HEK293 (cell line): ENCODE results near the gene LDLRAD4.

ENCODE experiments used
- CTCF ChIA-PET: fragments of 350-600 bp; formaldehyde crosslinking; extraction: SDS; loops from one replicate; lab custom pipeline; 2021; ENCODE audit warnings: antibody characterized with exemption; lab: Yijun Ruan, JAX
- POLR2A ChIA-PET: fragments of 300-600 bp; formaldehyde crosslinking; extraction: SDS; loops from one replicate; lab custom pipeline; 2020; ENCODE audit warnings: antibody characterized with exemption, inconsistent platforms; lab: Yijun Ruan, JAX
- H3K27ac ChIP-seq: fragments of 200-500 bp; sonication (Bioruptor generic); 2 replicates; pipeline ENCODE4 v1.5.1; 2014; ENCODE audit warnings: low read depth, low read length, control low read depth, inconsistent platforms; ENCODE audit errors: extremely low read depth
- H3K36me3 ChIP-seq, 2 experiments: fragments of 200-500 bp in 1 of 2; sonication (Bioruptor generic) in 1 of 2; 1 replicate in 1 of 2; 2 replicates in 1 of 2; pipeline ENCODE4 v1.5.1; 2014 to 2017; ENCODE audit warnings: inconsistent platforms in 2 of 2, low read length in 2 of 2; ENCODE audit not compliant: control insufficient read depth in 2 of 2, insufficient read depth in 1 of 2
- H3K4me1 ChIP-seq: fragments of 200-500 bp; sonication (Bioruptor generic); 2 replicates; pipeline ENCODE4 v1.5.1; 2014; ENCODE audit warnings: mild to moderate bottlenecking, low read length, inconsistent platforms; ENCODE audit not compliant: control insufficient read depth, insufficient read depth
- H3K4me3 ChIP-seq: 2 replicates; pipeline ENCODE4 v1.5.1; 2011; ENCODE audit warnings: low read depth, mild to moderate bottlenecking, control low read depth, low read length, moderate library complexity
- H3K9me3 ChIP-seq: fragments of 200-500 bp; sonication (Bioruptor generic); 2 replicates; pipeline ENCODE4 v1.5.1; 2014; ENCODE audit warnings: low read depth, low read length, inconsistent platforms; ENCODE audit not compliant: control insufficient read depth, insufficient read depth
- AEBP2 ChIP-seq: fragments of 450-650 bp; formaldehyde crosslinking; IDR thresholded peaks from 2 replicates; pipeline ENCODE4 v1.5.1; 2016; ENCODE audit warnings: missing biosample characterization, missing genetic modification characterization, borderline replicate concordance
- FEZF1 ChIP-seq: fragments of 450-650 bp; formaldehyde crosslinking; IDR thresholded peaks from 2 replicates; pipeline ENCODE4 v1.5.1; 2016; ENCODE audit warnings: missing biosample characterization, missing genetic modification characterization
- GLI4 ChIP-seq: fragments of 450-650 bp; formaldehyde crosslinking; IDR thresholded peaks from 2 replicates; pipeline ENCODE4 v1.5.1; 2016; ENCODE audit warnings: missing biosample characterization, missing genetic modification characterization
- HOXD13 ChIP-seq: sonication (generic); formaldehyde crosslinking; IDR thresholded peaks from 2 replicates; pipeline ENCODE4 v1.8.0; 2022; ENCODE audit warnings: missing genetic modification reagents, borderline replicate concordance
- KLF1 ChIP-seq: fragments of 450-650 bp; formaldehyde crosslinking; IDR thresholded peaks from 2 replicates; pipeline ENCODE4 v1.5.1; 2016; ENCODE audit warnings: missing biosample characterization, missing genetic modification characterization
- KLF10 ChIP-seq: fragments of 450-650 bp; IDR thresholded peaks from 2 replicates; pipeline ENCODE4 v1.5.1; 2018; ENCODE audit warnings: missing biosample characterization, mild to moderate bottlenecking, missing genetic modification characterization
- MEIS1 ChIP-seq: sonication (generic); formaldehyde crosslinking; IDR thresholded peaks from 2 replicates; pipeline ENCODE4 v1.8.1; 2022; ENCODE audit warnings: missing genetic modification reagents, mild to moderate bottlenecking, borderline replicate concordance
- PRDM4 ChIP-seq: fragments of 450-650 bp; formaldehyde crosslinking; IDR thresholded peaks from 2 replicates; pipeline ENCODE4 v1.5.1; 2017; ENCODE audit warnings: missing biosample characterization, missing genetic modification characterization
- SCRT1 ChIP-seq: fragments of 450-650 bp; formaldehyde crosslinking; IDR thresholded peaks from 2 replicates; pipeline ENCODE4 v1.5.1; 2016; ENCODE audit warnings: missing biosample characterization, missing genetic modification characterization, borderline replicate concordance
- TCF7L2 ChIP-seq: IDR thresholded peaks from 2 replicates; pipeline ENCODE4 v1.6.1; 2011; ENCODE audit warnings: low read depth, mild to moderate bottlenecking, inconsistent platforms, low read length, moderate library complexity, borderline replicate concordance
- ZFP41 ChIP-seq: fragments of 450-650 bp; formaldehyde crosslinking; IDR thresholded peaks from 2 replicates; pipeline ENCODE4 v1.5.1; 2016; ENCODE audit warnings: missing biosample characterization, missing genetic modification characterization, borderline replicate concordance
- ZNF133 ChIP-seq: fragments of 450-650 bp; formaldehyde crosslinking; IDR thresholded peaks from 2 replicates; pipeline ENCODE4 v1.5.1; 2016; ENCODE audit warnings: missing biosample characterization, missing genetic modification characterization
- ZNF169 ChIP-seq: fragments of 450-650 bp; formaldehyde crosslinking; IDR thresholded peaks from 2 replicates; pipeline ENCODE4 v1.5.1; 2016; ENCODE audit warnings: missing biosample characterization, missing genetic modification characterization
- ZNF211 ChIP-seq: fragments of 450-650 bp; formaldehyde crosslinking; IDR thresholded peaks from 2 replicates; pipeline ENCODE4 v1.5.1; 2016; ENCODE audit warnings: low read depth, missing biosample characterization, missing genetic modification characterization
- ZNF280D ChIP-seq: fragments of 450-650 bp; formaldehyde crosslinking; IDR thresholded peaks from 2 replicates; pipeline ENCODE4 v1.5.1; 2016; ENCODE audit warnings: missing biosample characterization, missing genetic modification characterization
- ZNF341 ChIP-seq: fragments of 450-650 bp; formaldehyde crosslinking; IDR thresholded peaks from 2 replicates; pipeline ENCODE4; 2016; ENCODE audit warnings: low read depth, missing biosample characterization, missing genetic modification characterization
- ZNF501 ChIP-seq: fragments of 450-650 bp; formaldehyde crosslinking; IDR thresholded peaks from 2 replicates; pipeline ENCODE4 v1.5.1; 2016; ENCODE audit warnings: missing biosample characterization, missing genetic modification characterization
- ZNF623 ChIP-seq: fragments of 450-650 bp; formaldehyde crosslinking; IDR thresholded peaks from 2 replicates; pipeline ENCODE4 v1.5.1; 2016; ENCODE audit warnings: missing biosample characterization, missing genetic modification characterization
- ZNF768 ChIP-seq: fragments of 450-650 bp; formaldehyde crosslinking; IDR thresholded peaks from 2 replicates; pipeline ENCODE4 v1.5.1; 2018; ENCODE audit warnings: missing biosample characterization, mild to moderate bottlenecking, missing genetic modification characterization
- TF ChIP-seq, protein P1 (sequence below): fragments of 450-650 bp; formaldehyde crosslinking; IDR thresholded peaks from 2 replicates; pipeline ENCODE4 v1.5.1; 2016; ENCODE audit warnings: missing biosample characterization, missing genetic modification characterization
- TF ChIP-seq, protein P2 (sequence below): fragments of 450-650 bp; formaldehyde crosslinking; IDR thresholded peaks from 2 replicates; pipeline ENCODE4 v1.5.1; 2016; ENCODE audit warnings: missing biosample characterization, missing genetic modification characterization
- TF ChIP-seq, protein P3 (sequence below): fragments of 450-650 bp; formaldehyde crosslinking; IDR thresholded peaks from 2 replicates; pipeline ENCODE4 v1.5.1; 2016; ENCODE audit warnings: missing biosample characterization, missing genetic modification characterization

LDLRAD4 gene

GRCh38 chr18:13356032-13356431 is 137.5 kb downstream of the LDLRAD4 start:
- CTCF ChIA-PET: no interaction called here
- no peak overlapping the region for H3K4me3 ChIP-seq
- H3K9me3 ChIP-seq: no peaks in the 10 kb centered on the region
- no peak overlapping the region for H3K27ac ChIP-seq
- H3K4me1 ChIP-seq: no peaks in the 10 kb centered on the region
- H3K36me3 ChIP-seq: no peaks in the 10 kb centered on the region; a peak in 1 of 3 replicates
- POLR2A ChIA-PET: no interaction called here
- no peak for TF ChIP-seq ZNF341 (tag by site-specific recombination)
- TF ChIP-seq HOXD13 (CRISPR knock-in tag): no peak
- TF ChIP-seq ZNF501 (tag by site-specific recombination): no peak
- no peak for TF ChIP-seq ZNF623 (tag by site-specific recombination)
- TF ChIP-seq FEZF1: no peak
- no peak for TF ChIP-seq KLF10 (tag by site-specific recombination)
- TF ChIP-seq, protein P1, sequence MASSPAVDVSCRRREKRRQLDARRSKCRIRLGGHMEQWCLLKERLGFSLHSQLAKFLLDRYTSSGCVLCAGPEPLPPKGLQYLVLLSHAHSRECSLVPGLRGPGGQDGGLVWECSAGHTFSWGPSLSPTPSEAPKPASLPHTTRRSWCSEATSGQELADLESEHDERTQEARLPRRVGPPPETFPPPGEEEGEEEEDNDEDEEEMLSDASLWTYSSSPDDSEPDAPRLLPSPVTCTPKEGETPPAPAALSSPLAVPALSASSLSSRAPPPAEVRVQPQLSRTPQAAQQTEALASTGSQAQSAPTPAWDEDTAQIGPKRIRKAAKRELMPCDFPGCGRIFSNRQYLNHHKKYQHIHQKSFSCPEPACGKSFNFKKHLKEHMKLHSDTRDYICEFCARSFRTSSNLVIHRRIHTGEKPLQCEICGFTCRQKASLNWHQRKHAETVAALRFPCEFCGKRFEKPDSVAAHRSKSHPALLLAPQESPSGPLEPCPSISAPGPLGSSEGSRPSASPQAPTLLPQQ: no peak
- TF ChIP-seq MEIS1: no peak
- no peak for TF ChIP-seq ZFP41 (tag by site-specific recombination)
- TF ChIP-seq GLI4 (tag by site-specific recombination): no peak
- TF ChIP-seq AEBP2: no peak
- no peak for TF ChIP-seq TCF7L2
- TF ChIP-seq ZNF169 (tag by site-specific recombination): no peak
- TF ChIP-seq, protein P2, sequence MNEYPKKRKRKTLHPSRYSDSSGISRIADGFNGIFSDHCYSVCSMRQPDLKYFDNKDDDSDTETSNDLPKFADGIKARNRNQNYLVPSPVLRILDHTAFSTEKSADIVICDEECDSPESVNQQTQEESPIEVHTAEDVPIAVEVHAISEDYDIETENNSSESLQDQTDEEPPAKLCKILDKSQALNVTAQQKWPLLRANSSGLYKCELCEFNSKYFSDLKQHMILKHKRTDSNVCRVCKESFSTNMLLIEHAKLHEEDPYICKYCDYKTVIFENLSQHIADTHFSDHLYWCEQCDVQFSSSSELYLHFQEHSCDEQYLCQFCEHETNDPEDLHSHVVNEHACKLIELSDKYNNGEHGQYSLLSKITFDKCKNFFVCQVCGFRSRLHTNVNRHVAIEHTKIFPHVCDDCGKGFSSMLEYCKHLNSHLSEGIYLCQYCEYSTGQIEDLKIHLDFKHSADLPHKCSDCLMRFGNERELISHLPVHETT (tag by site-specific recombination): no peak
- no peak for TF ChIP-seq ZNF211
- no peak for TF ChIP-seq ZNF133 (tag by site-specific recombination)
- no peak for TF ChIP-seq PRDM4
- TF ChIP-seq ZNF768: no peak
- TF ChIP-seq SCRT1 (tag by site-specific recombination): no peak

- no peaks in the 10 kb centered on the region; a peak in 1 of 3 replicates for H3K36me3 ChIP-seq
- ChIA-PET POLR2A (no interaction called here), CTCF (no interaction called here)
- no peak overlapping the region for H3K27ac ChIP-seq
- H3K4me3 ChIP-seq: no peak overlapping the region
- H3K9me3 ChIP-seq: no peaks in the 10 kb centered on the region
- no peaks in the 10 kb centered on the region for H3K4me1 ChIP-seq
- TF ChIP-seq KLF1 (tag by site-specific recombination) (no peak), ZNF280D (tag by site-specific recombination) (no peak)
- TF ChIP-seq, protein P3, sequence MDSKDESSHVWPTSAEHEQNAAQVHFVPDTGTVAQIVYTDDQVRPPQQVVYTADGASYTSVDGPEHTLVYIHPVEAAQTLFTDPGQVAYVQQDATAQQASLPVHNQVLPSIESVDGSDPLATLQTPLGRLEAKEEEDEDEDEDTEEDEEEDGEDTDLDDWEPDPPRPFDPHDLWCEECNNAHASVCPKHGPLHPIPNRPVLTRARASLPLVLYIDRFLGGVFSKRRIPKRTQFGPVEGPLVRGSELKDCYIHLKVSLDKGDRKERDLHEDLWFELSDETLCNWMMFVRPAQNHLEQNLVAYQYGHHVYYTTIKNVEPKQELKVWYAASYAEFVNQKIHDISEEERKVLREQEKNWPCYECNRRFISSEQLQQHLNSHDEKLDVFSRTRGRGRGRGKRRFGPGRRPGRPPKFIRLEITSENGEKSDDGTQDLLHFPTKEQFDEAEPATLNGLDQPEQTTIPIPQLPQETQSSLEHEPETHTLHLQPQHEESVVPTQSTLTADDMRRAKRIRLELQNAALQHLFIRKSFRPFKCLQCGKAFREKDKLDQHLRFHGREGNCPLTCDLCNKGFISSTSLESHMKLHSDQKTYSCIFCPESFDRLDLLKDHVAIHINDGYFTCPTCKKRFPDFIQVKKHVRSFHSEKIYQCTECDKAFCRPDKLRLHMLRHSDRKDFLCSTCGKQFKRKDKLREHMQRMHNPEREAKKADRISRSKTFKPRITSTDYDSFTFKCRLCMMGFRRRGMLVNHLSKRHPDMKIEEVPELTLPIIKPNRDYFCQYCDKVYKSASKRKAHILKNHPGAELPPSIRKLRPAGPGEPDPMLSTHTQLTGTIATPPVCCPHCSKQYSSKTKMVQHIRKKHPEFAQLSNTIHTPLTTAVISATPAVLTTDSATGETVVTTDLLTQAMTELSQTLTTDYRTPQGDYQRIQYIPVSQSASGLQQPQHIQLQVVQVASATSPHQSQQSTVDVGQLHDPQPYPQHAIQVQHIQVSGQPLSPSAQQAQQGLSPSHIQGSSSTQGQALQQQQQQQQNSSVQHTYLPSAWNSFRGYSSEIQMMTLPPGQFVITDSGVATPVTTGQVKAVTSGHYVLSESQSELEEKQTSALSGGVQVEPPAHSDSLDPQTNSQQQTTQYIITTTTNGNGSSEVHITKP (tag by site-specific recombination): no peak
Observed at GRCh38 chr18:13357289-13357688, 138.7 kb downstream of the LDLRAD4 start.
